HG03378 (cell line): ENCODE measurements around the gene SPTLC1.

ENCODE experiments used
- ATAC-seq: cut with Tn5 transposase; IDR thresholded peaks from one replicate; pipeline ENCODE4 v1.9.1; 2021; ENCODE audit warnings: mild to moderate bottlenecking, moderate library complexity; ENCODE audit not compliant: unreplicated experiment

SPTLC1 gene

DNA sequence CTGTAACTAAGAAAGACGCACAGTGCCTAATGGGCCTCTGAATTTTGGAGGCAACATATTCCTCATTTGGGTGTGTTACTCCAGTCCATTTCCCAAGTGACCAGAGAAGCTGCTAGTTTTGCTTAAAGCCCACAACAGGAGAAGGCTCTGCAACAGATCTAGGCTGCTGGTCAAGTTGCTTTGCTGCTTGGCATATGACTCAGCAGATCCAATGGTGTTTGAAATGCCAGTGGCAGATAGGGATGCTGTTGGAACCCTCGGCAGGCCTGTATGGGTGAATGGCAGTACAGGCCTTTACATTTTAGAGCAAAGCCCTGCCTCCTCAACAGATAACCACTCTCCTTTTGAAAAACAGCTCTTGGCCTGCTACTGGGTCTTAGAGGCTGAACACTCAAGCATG is 129.0 kb downstream of the SPTLC1 start:
- ATAC-seq: no peak

DNA sequence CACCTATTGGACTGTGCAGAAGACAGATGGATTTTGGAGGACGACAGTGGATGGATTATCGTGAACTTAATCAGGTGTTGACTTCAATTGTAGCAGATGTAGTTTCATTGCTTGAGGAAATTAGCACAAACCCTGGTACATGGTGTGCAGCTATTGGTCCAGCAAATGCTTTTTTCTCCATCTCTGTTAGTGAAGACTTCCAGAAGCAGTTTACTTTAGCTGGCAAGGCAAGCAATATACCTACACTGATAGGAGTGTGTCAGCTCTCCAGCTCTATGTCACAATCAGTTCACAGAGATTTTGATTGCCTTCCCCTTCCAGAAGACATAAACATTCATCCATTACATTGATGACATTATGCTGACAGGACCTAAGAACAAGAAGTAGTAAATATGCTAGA is 129.5 kb downstream of the SPTLC1 start:
- no peak for ATAC-seq
